ENCODE data around the gene ZNF382.

The ZNF382 gene

GRCh38 chr19:36605101-36605876 lies at the start of gene ZNF382:
TSS of gene ZNF382 (plus strand) at chr19:36605313. CDS start at chr19:36609915, 4,602 bp downstream.
- peak; percentile 97 for ATAC-seq
- no peak for TF ChIP-seq PPARA (CRISPR knock-in tag; IDR thresholded peaks at IDR 0.05; ENCODE audit: borderline replicate concordance)

- no peak for ATAC-seq
These were observed 40.7 kb upstream of the ZNF382 start for GRCh38 chr19:36564391-36564790.

GRCh38 chr19:36572593-36573019 lies 32.5 kb upstream of the ZNF382 start:
- ATAC-seq = peak; percentile 11
- TF ChIP-seq ESRRG (CRISPR knock-in tag; IDR thresholded peaks at IDR 0.05) = no peak
- no peak for TF ChIP-seq PATZ1 (CRISPR knock-in tag; IDR thresholded peaks at IDR 0.05; ENCODE audit: borderline replicate concordance)
- no peak for TF ChIP-seq TSHZ2 (CRISPR knock-in tag; IDR thresholded peaks at IDR 0.05)
- TF ChIP-seq ZNF70 (CRISPR knock-in tag; IDR thresholded peaks at IDR 0.05) = no peak
- no peak for TF ChIP-seq GLIS3 (CRISPR knock-in tag; IDR thresholded peaks at IDR 0.05)
- TF ChIP-seq TOX (CRISPR knock-in tag; IDR thresholded peaks at IDR 0.05; ENCODE audit: borderline replicate concordance) = no peak
- TF ChIP-seq ZNF565 (CRISPR knock-in tag; conservative IDR thresholded peaks at IDR 0.05; ENCODE audit: low read depth) = no peak
- TF ChIP-seq ZNF8 (CRISPR knock-in tag; IDR thresholded peaks at IDR 0.05) = no peak
- TF ChIP-seq ZC3H10 (CRISPR knock-in tag; IDR thresholded peaks at IDR 0.05) = no peak
- TF ChIP-seq PPARA (CRISPR knock-in tag; IDR thresholded peaks at IDR 0.05; ENCODE audit: borderline replicate concordance) = no peak
- no peak for TF ChIP-seq BACH2 (CRISPR knock-in tag; IDR thresholded peaks at IDR 0.05; ENCODE audit: borderline replicate concordance)

More at GRCh38 chr19:36564391-36564790, 40.7 kb upstream of the ZNF382 start:
- TF ChIP-seq ZFP3 (CRISPR knock-in tag; IDR thresholded peaks at IDR 0.05) (no peak), CSDC2 (CRISPR knock-in tag; IDR thresholded peaks at IDR 0.05) (no peak), TSHZ2 (CRISPR knock-in tag; IDR thresholded peaks at IDR 0.05) (no peak)

- TF ChIP-seq TSHZ2 (CRISPR knock-in tag; IDR thresholded peaks at IDR 0.05) (peak; percentile 41; the same call in 1 of the 2 replicates), BACH2 (CRISPR knock-in tag; IDR thresholded peaks at IDR 0.05; ENCODE audit: borderline replicate concordance) (no peak), ZFP3 (CRISPR knock-in tag; IDR thresholded peaks at IDR 0.05) (peak; percentile 63; the same call in 1 of the 2 replicates), ZNF8 (CRISPR knock-in tag; IDR thresholded peaks at IDR 0.05) (no peak)
- peak; percentile 97 for ATAC-seq
These were observed 31.9 kb upstream of the ZNF382 start, which contains the start of gene ZNF529 for GRCh38 chr19:36573020-36573894. TSS of gene ZNF529 (minus strand) at chr19:36573292. CDS start at chr19:36572346, 946 bp downstream.

Measured in SK-N-SH treated with all-trans-retinoic acid at 6 μM for 48 hours (cell line).